Gastrocnemius medialis (tissue), 4 donors: ENCODE data around the gene ANTKMT.
"Not testable (repeated sequence)": the region's sequence is repeated elsewhere in the genome, so short reads cannot be mapped to it uniquely, and the experiment has no call there.

Source experiments
- POLR2A ChIP-seq, 2 donors: fragments of 450-650 bp; IDR thresholded peaks; one replicate each; pipeline ENCODE4 v1.6.1; 2017; ENCODE audit warnings: antibody characterized with exemption in 2 of 2, mild to moderate bottlenecking in 2 of 2, moderate library complexity in 2 of 2
- TF ChIP-seq, protein P1 (sequence below), 5 experiments: fragments of 450-650 bp in 3 of 5; fragments of 200-600 bp in 2 of 5; sonication (generic) in 2 of 5; IDR thresholded peaks in 4 of 5; conservative IDR thresholded peaks in 1 of 5; 1 replicate in 4 of 5; 2 replicates in 1 of 5; pipeline ENCODE4 v1.5.1; 2016 to 2019; ENCODE audit warnings: antibody characterized with exemption in 5 of 5, mild to moderate bottlenecking in 3 of 5, moderate library complexity in 3 of 5

DNA sequence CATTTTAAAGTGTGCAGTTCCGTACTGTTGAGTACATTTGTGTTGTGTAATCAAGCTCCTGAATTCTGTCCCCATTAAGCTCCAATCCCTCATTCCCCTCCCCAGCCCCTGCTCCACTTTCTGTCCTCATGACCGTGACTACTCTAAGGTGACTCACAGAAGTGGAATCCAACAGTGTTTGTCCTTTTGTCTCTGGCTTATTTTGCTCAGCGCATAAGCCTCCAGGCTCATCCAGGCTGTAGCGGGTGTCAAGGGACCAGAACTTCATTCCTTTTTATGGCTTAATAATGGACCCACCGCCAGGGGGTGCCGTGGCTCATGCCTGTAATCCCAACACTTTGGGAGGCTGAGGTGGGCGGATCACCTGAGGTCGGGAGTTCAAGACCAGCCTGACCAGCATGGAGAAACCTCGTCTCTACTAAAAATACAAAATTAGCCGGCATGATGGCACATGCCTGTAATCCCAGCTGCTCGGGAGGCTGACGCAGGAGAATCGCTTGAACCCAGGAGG lies 8.2 kb upstream of the ANTKMT start:
- TF ChIP-seq POLR2A (IDR thresholded peaks at IDR 0.05) = not testable (repeated sequence)
- TF ChIP-seq, protein P1, sequence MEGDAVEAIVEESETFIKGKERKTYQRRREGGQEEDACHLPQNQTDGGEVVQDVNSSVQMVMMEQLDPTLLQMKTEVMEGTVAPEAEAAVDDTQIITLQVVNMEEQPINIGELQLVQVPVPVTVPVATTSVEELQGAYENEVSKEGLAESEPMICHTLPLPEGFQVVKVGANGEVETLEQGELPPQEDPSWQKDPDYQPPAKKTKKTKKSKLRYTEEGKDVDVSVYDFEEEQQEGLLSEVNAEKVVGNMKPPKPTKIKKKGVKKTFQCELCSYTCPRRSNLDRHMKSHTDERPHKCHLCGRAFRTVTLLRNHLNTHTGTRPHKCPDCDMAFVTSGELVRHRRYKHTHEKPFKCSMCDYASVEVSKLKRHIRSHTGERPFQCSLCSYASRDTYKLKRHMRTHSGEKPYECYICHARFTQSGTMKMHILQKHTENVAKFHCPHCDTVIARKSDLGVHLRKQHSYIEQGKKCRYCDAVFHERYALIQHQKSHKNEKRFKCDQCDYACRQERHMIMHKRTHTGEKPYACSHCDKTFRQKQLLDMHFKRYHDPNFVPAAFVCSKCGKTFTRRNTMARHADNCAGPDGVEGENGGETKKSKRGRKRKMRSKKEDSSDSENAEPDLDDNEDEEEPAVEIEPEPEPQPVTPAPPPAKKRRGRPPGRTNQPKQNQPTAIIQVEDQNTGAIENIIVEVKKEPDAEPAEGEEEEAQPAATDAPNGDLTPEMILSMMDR (IDR thresholded peaks at IDR 0.05 in 4 of 5, conservative IDR thresholded peaks at IDR 0.05 in 1 of 5) = peak in 2 of 5 experiments; percentile 25 to 28
